SK-N-SH (cell line): ENCODE data around the gene ST6GALNAC1.

Source experiments
- FOXM1 ChIP-seq: IDR thresholded peaks from 2 replicates; pipeline ENCODE4 v1.4.0; 2012; ENCODE audit warnings: low read depth, mild to moderate bottlenecking
- GABPA ChIP-seq: IDR thresholded peaks from 2 replicates; pipeline ENCODE4 v1.4.0; 2012; ENCODE audit warnings: low read depth, mild to moderate bottlenecking
- SIN3A ChIP-seq: IDR thresholded peaks from 2 replicates; pipeline ENCODE4 v1.6.1; 2012; ENCODE audit warnings: low read depth, mild to moderate bottlenecking, low read length, moderate library complexity, borderline replicate concordance
- TF ChIP-seq, protein P1 (sequence below): fragments of 200-600 bp; sonication (generic); IDR thresholded peaks from 2 replicates; pipeline ENCODE4 v1.6.1; 2017; ENCODE audit warnings: antibody characterized with exemption, mild to moderate bottlenecking, moderate library complexity
- TF ChIP-seq, protein P2 (sequence below): IDR thresholded peaks from 2 replicates; pipeline ENCODE4 v1.6.1; 2012; ENCODE audit warnings: mild to moderate bottlenecking, low read depth, low read length, moderate library complexity

DNA sequence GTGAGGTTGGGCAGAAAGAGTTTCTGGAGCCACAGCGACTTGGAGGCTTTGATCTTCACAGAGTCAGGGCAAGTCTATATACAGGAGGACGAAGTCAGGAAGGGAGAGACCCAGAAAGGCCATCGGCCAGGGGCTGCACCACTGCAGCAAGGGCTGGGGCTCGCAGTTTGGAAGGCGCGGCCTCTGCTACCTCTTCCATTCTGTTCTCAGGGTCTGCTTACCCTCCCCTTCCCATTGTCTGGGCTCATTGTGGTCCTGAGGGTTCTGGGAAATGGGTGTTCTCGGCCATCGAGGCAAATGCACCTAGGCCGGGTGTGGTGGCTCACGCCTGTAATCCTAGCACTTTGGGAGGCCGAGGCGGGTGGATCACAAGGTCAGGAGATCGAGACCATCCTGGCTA lies 16.0 kb downstream of the ST6GALNAC1 start:
- TF ChIP-seq GABPA (no peak), FOXM1 (no peak), SIN3A (no peak)
- TF ChIP-seq, protein P1, sequence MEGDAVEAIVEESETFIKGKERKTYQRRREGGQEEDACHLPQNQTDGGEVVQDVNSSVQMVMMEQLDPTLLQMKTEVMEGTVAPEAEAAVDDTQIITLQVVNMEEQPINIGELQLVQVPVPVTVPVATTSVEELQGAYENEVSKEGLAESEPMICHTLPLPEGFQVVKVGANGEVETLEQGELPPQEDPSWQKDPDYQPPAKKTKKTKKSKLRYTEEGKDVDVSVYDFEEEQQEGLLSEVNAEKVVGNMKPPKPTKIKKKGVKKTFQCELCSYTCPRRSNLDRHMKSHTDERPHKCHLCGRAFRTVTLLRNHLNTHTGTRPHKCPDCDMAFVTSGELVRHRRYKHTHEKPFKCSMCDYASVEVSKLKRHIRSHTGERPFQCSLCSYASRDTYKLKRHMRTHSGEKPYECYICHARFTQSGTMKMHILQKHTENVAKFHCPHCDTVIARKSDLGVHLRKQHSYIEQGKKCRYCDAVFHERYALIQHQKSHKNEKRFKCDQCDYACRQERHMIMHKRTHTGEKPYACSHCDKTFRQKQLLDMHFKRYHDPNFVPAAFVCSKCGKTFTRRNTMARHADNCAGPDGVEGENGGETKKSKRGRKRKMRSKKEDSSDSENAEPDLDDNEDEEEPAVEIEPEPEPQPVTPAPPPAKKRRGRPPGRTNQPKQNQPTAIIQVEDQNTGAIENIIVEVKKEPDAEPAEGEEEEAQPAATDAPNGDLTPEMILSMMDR = no peak
- TF ChIP-seq, protein P2, sequence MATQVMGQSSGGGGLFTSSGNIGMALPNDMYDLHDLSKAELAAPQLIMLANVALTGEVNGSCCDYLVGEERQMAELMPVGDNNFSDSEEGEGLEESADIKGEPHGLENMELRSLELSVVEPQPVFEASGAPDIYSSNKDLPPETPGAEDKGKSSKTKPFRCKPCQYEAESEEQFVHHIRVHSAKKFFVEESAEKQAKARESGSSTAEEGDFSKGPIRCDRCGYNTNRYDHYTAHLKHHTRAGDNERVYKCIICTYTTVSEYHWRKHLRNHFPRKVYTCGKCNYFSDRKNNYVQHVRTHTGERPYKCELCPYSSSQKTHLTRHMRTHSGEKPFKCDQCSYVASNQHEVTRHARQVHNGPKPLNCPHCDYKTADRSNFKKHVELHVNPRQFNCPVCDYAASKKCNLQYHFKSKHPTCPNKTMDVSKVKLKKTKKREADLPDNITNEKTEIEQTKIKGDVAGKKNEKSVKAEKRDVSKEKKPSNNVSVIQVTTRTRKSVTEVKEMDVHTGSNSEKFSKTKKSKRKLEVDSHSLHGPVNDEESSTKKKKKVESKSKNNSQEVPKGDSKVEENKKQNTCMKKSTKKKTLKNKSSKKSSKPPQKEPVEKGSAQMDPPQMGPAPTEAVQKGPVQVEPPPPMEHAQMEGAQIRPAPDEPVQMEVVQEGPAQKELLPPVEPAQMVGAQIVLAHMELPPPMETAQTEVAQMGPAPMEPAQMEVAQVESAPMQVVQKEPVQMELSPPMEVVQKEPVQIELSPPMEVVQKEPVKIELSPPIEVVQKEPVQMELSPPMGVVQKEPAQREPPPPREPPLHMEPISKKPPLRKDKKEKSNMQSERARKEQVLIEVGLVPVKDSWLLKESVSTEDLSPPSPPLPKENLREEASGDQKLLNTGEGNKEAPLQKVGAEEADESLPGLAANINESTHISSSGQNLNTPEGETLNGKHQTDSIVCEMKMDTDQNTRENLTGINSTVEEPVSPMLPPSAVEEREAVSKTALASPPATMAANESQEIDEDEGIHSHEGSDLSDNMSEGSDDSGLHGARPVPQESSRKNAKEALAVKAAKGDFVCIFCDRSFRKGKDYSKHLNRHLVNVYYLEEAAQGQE = no peak
